Caco-2 (cell line): Measurements from ENCODE around the gene UBR3. TPM values are rescaled to one million over a fixed set of nuclear protein-coding genes. Genes with fewer than 3 reads are reported as not detected.
A peak's percentile ranks its signal among the peaks of the same experiment; 100 is the strongest.

Experiments used
- BruUV-seq: library from RNA; stranded (reverse); fragments of 400-500 nt; replicated peaks from 2 replicates; lab custom pipeline; 2021; lab: Mats Ljungman, UMichigan
- CTCF ChIA-PET: fragments of 300-600 bp; sonication (Branson Sonifier 250); formaldehyde crosslinking; loops from one replicate; lab custom pipeline; 2022; ENCODE audit warnings: antibody characterized with exemption; lab: Charles Lee
- POLR2A ChIA-PET: fragments of 300-600 bp; sonication (Branson Sonifier 250); formaldehyde crosslinking; loops from one replicate; lab custom pipeline; 2022; ENCODE audit warnings: antibody characterized with exemption; lab: Charles Lee
- DNase-seq, 2 experiments: peaks; one replicate each; pipeline versions ENCODE4 v3.0.0 to v3.0.0-alpha.2; 2020 to 2022
- H3K27me3 ChIP-seq: replicated peaks from 2 replicates; pipeline ENCODE4 v1.6.0; 2011; ENCODE audit warnings: low read length; ENCODE audit not compliant: control insufficient read depth, insufficient read depth
- H3K36me3 ChIP-seq: 2 replicates; pipeline ENCODE4 v1.5.1; 2011; ENCODE audit warnings: low read length; ENCODE audit not compliant: control insufficient read depth, insufficient read depth
- H3K4me1 ChIP-seq: fragments of 250-450 bp; sonication (Bioruptor Pico); 2 replicates; pipeline ENCODE4 v1.5.1; 2020; ENCODE audit warnings: mild to moderate bottlenecking
- H3K4me3 ChIP-seq: 2 replicates; pipeline ENCODE4 v1.5.1; 2011; ENCODE audit warnings: low read depth, mild to moderate bottlenecking, control low read depth, low read length
- H3K9me3 ChIP-seq: fragments of 250-450 bp; sonication (Bioruptor Pico); 2 replicates; pipeline ENCODE4 v1.5.1; 2020; ENCODE audit warnings: mild to moderate bottlenecking, moderate library complexity
- H3K27ac Mint-ChIP-seq: one replicate; pipeline ENCODE4 v1.8.0; 2022; ENCODE audit warnings: mixed read lengths; ENCODE audit not compliant: unreplicated experiment
- H3K27me3 Mint-ChIP-seq: one replicate; pipeline ENCODE4 v1.8.0; 2022; ENCODE audit warnings: mixed read lengths; ENCODE audit not compliant: insufficient read depth, unreplicated experiment
- H3K36me3 Mint-ChIP-seq: one replicate; pipeline ENCODE4 v1.8.0; 2022; ENCODE audit warnings: mild to moderate bottlenecking, mixed read lengths; ENCODE audit not compliant: insufficient read depth, unreplicated experiment
- H3K4me1 Mint-ChIP-seq: one replicate; pipeline ENCODE4 v1.8.0; 2022; ENCODE audit warnings: low read depth, mixed read lengths; ENCODE audit not compliant: unreplicated experiment
- H3K4me3 Mint-ChIP-seq: one replicate; pipeline ENCODE4 v1.8.0; 2022; ENCODE audit warnings: mild to moderate bottlenecking, moderate library complexity, mixed read lengths; ENCODE audit not compliant: unreplicated experiment
- H3K9me3 Mint-ChIP-seq: one replicate; pipeline ENCODE4 v1.8.0; 2022; ENCODE audit warnings: mixed read lengths; ENCODE audit not compliant: unreplicated experiment
- CTCF ChIP-seq, 2 experiments: fragments of 200-600 bp in 1 of 2; IDR thresholded peaks; 1 replicate in 1 of 2; 2 replicates in 1 of 2; pipeline versions ENCODE4 v1.5.1 to v1.8.0; 2011 to 2022; ENCODE audit warnings: antibody characterized with exemption in 1 of 2, control low read depth in 1 of 2, inconsistent platforms in 1 of 2, low read depth in 1 of 2, low read length in 1 of 2, mild to moderate bottlenecking in 1 of 2, moderate library complexity in 1 of 2; ENCODE audit not compliant: insufficient read depth in 1 of 2, severe bottlenecking in 1 of 2, unreplicated experiment in 1 of 2
- intact Hi-C: fragments of 100-400 bp; cut with micrococcal nuclease; formaldehyde crosslinking; loops from one replicate; pipeline ENCODE4 v1.10.0; 2022; ENCODE audit not compliant: unreplicated experiment
- total RNA-seq: library from RNA; stranded (reverse); gene quantifications from 2 replicates; pipeline ENCODE4 v1.2.3, GENCODE V29; 2022

The UBR3 gene
- total RNA-seq, 1 experiment from 2014 or later, result 35.7 TPM

- intact Hi-C loops, result no loop called here
- CTCF ChIA-PET, result no interaction called here
- BruUV-seq, result no TSS peak
Observed at GRCh38 chr2:169795181-169795580, 32.1 kb upstream of the UBR3 start.

DNA sequence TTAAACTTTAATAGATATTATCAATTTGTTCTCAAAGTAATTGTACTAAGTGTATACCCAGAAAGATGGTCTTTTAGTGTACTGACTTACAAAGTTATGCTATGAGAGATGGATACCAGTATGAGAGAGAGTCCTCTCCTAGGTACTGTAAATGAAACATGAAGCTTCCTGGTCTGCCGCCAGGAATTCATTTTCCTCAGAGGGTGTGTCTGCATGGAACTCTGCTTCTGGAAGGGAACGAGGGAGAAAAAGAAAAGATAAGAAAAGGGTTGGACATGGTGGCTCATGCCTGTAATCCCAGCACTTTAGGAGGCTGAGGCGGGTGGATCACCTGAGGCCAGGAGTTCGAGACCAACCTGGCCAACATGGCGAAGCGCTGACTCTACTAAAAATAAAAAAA is 30.8 kb upstream of the UBR3 start:
- Mint-ChIP-seq H3K27ac (no peak overlapping the region), H3K4me1 (peaks cover 18% of the 10 kb centered on the region), H3K4me3 (no peak overlapping the region), H3K36me3 (peaks cover 19% of the 10 kb centered on the region), H3K9me3 (peaks cover 12% of the 10 kb centered on the region), H3K27me3 (no peaks in the 10 kb centered on the region)
- no peak for TF ChIP-seq CTCF (IDR thresholded peaks at IDR 0.05; ENCODE audit: insufficient read depth in 1 of 2, low read depth in 1 of 2, low read length in 1 of 2, severe bottlenecking in 1 of 2, unreplicated experiment in 1 of 2)
- BruUV-seq, result no TSS peak
- Histone ChIP-seq H3K27me3 (no peaks in the 10 kb centered on the region), H3K4me1 (peaks cover 16% of the 10 kb centered on the region), H3K9me3 (peaks cover 4% of the 10 kb centered on the region; the same call in 1 of the 2 replicates), H3K36me3 (no peaks in the 10 kb centered on the region), H3K4me3 (no peak overlapping the region)
- DNase-seq, result no peak
- intact Hi-C loops, result no loop called here
- ChIA-PET POLR2A (no interaction called here), CTCF (no interaction called here)

More at GRCh38 chr2:169795181-169795580, 32.1 kb upstream of the UBR3 start:
- Mint-ChIP-seq H3K36me3 (peaks cover 9% of the 10 kb centered on the region), H3K27me3 (no peaks in the 10 kb centered on the region), H3K9me3 (peaks cover 12% of the 10 kb centered on the region), H3K4me3 (no peak overlapping the region), H3K4me1 (peaks cover 18% of the 10 kb centered on the region), H3K27ac (no peak overlapping the region)
- no peaks in the 10 kb centered on the region for H3K36me3 ChIP-seq
- H3K4me1 ChIP-seq, result peaks cover 16% of the 10 kb centered on the region
- no peak for TF ChIP-seq CTCF (IDR thresholded peaks at IDR 0.05; ENCODE audit: insufficient read depth in 1 of 2, low read depth in 1 of 2, low read length in 1 of 2, severe bottlenecking in 1 of 2, unreplicated experiment in 1 of 2)
- DNase-seq, result no peak
- no peak overlapping the region for H3K4me3 ChIP-seq
- H3K27me3 ChIP-seq, result no peaks in the 10 kb centered on the region
- peaks cover 4% of the 10 kb centered on the region; the same call in 1 of the 2 replicates for H3K9me3 ChIP-seq
- POLR2A ChIA-PET, result no interaction called here

DNA sequence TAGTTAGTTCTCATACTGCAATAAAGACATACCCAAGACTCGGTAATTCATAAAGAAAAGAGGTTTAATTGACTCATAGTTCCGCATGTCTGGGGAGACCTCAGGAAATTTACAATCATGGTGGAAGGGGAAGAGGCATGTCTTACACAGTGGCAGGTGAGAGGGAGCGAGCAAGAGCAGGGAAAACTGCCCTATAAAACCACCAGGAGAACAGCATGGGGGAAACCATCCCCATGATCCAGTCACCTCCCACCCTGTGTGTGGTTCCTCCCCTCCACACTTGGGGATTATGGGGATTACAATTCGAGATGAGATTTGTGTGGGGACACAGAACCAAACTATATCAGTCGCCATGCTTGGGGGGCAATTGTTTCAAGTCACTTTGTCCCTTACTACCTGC is 29.7 kb upstream of the UBR3 start:
- intact Hi-C loops, result no loop called here
- BruUV-seq, result no TSS peak
- no peaks in the 10 kb centered on the region for H3K27me3 ChIP-seq
- no peak for TF ChIP-seq CTCF (IDR thresholded peaks at IDR 0.05; ENCODE audit: insufficient read depth in 1 of 2, low read depth in 1 of 2, low read length in 1 of 2, severe bottlenecking in 1 of 2, unreplicated experiment in 1 of 2)
- Mint-ChIP-seq H3K4me1 (peaks cover 18% of the 10 kb centered on the region), H3K4me3 (peak overlapping the region; percentile 86), H3K9me3 (peaks cover 12% of the 10 kb centered on the region), H3K27me3 (no peaks in the 10 kb centered on the region), H3K36me3 (peaks cover 30% of the 10 kb centered on the region), H3K27ac (peak overlapping the region; percentile 85)
- ChIA-PET POLR2A (no interaction called here), CTCF (no interaction called here)
- peaks cover 16% of the 10 kb centered on the region for H3K4me1 ChIP-seq
- H3K36me3 ChIP-seq, result no peaks in the 10 kb centered on the region
- H3K4me3 ChIP-seq, result no peak overlapping the region
- H3K9me3 ChIP-seq, result peaks cover 4% of the 10 kb centered on the region; the same call in 1 of the 2 replicates
- no peak for DNase-seq
